Type B pancreatic cell (in vitro differentiated cells): ENCODE data around the gene HNF1B. TPM values are rescaled to one million over a fixed set of nuclear protein-coding genes. Genes with fewer than 3 reads are reported as not detected.

ENCODE experiments used
- DNase-seq: peaks from one replicate; pipeline ENCODE4 v3.0.0; 2021; ENCODE audit warnings: mixed read lengths; ENCODE audit not compliant: unreplicated experiment; ENCODE audit errors: extremely low spot score
- H3K27ac Mint-ChIP-seq: 2 replicates; pipeline ENCODE4 v1.8.0; 2021; ENCODE audit warnings: mild to moderate bottlenecking, mixed read lengths
- H3K27me3 Mint-ChIP-seq: 2 replicates; pipeline ENCODE4 v1.8.0; 2021; ENCODE audit warnings: mixed read lengths
- H3K36me3 Mint-ChIP-seq: 2 replicates; pipeline ENCODE4 v1.8.0; 2021; ENCODE audit warnings: mixed read lengths
- H3K4me1 Mint-ChIP-seq: one replicate; pipeline ENCODE4 v1.8.0; 2021; ENCODE audit warnings: mixed read lengths; ENCODE audit not compliant: unreplicated experiment
- H3K4me3 Mint-ChIP-seq: 2 replicates; pipeline ENCODE4 v1.8.0; 2021; ENCODE audit warnings: mild to moderate bottlenecking, mixed read lengths
- H3K9me3 Mint-ChIP-seq: 2 replicates; pipeline ENCODE4 v1.8.0; 2021; ENCODE audit warnings: mixed read lengths
- total RNA-seq: library from RNA; stranded (reverse); gene quantifications from 2 replicates; pipeline ENCODE4 v1.2.1, GENCODE V29; 2021; ENCODE audit warnings: low replicate concordance
- TF ChIP-seq, protein P1 (sequence below): fragments of 200-600 bp; sonication (generic); conservative IDR thresholded peaks from 2 replicates; pipeline ENCODE4 v1.5.0; 2021; ENCODE audit warnings: antibody characterized with exemption, mild to moderate bottlenecking

Gene HNF1B
- total RNA-seq, 1 donor from 2014 or later: 19.0 TPM

DNA sequence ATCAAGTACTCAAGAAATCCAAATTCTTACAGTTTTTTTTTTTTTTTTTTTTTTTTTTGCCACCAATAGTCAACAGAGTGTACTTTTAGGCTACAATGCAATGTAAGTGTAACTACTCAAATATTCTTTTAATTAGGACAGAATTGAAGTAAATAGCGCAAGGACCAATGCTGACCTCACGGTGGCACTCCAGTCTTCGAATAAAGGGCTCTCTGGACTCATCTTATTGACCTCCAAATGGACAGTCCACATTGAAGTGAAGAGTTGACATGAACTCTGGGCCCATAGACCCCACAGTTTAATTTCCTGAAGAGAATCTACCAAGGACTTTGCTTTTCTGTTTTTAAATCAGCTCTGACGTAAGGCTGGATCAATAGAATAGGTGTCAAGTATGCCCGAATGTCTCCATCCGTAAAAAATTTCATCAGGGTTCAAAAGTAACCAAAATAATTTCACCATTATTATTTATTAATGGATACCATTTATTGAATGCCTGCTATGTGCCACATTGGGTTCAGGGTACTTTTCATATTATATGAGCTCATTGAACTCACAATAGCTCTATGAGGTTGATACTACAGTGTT, 94.3 kb downstream of the HNF1B start:
- Mint-ChIP-seq H3K4me3 (no peak overlapping the region), H3K36me3 (no peaks in the 10 kb centered on the region), H3K27ac (no peak overlapping the region), H3K9me3 (no peaks in the 10 kb centered on the region), H3K4me1 (peaks cover 4% of the 10 kb centered on the region), H3K27me3 (peaks cover 60% of the 10 kb centered on the region)
- TF ChIP-seq, protein P1, sequence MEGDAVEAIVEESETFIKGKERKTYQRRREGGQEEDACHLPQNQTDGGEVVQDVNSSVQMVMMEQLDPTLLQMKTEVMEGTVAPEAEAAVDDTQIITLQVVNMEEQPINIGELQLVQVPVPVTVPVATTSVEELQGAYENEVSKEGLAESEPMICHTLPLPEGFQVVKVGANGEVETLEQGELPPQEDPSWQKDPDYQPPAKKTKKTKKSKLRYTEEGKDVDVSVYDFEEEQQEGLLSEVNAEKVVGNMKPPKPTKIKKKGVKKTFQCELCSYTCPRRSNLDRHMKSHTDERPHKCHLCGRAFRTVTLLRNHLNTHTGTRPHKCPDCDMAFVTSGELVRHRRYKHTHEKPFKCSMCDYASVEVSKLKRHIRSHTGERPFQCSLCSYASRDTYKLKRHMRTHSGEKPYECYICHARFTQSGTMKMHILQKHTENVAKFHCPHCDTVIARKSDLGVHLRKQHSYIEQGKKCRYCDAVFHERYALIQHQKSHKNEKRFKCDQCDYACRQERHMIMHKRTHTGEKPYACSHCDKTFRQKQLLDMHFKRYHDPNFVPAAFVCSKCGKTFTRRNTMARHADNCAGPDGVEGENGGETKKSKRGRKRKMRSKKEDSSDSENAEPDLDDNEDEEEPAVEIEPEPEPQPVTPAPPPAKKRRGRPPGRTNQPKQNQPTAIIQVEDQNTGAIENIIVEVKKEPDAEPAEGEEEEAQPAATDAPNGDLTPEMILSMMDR: peak; percentile 76
- DNase-seq: no peak

DNA sequence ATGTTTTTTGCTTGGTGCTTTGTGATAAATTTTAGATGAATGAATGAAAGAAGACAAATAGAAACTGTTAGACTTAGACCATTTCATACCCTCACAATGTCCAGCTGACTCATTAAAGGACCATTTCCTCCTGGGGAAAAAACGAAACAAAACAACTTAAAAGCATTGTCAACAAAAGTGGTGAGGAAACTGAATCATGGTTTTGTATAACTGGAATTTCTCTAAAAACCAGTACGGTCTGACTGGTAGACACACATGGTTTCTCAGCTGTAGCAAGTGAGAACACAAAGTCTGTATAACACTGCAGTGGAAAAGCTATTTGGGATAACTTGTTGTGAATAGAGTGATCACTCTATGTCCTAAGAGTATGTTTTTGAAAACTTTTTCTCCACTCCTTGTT, 96.3 kb downstream of the HNF1B start:
- Mint-ChIP-seq H3K9me3 (no peaks in the 10 kb centered on the region), H3K4me3 (no peak overlapping the region), H3K4me1 (peaks cover 4% of the 10 kb centered on the region), H3K27me3 (peaks cover 73% of the 10 kb centered on the region), H3K36me3 (no peaks in the 10 kb centered on the region), H3K27ac (no peak overlapping the region)
- TF ChIP-seq, protein P1: no peak
- no peak for DNase-seq

DNA sequence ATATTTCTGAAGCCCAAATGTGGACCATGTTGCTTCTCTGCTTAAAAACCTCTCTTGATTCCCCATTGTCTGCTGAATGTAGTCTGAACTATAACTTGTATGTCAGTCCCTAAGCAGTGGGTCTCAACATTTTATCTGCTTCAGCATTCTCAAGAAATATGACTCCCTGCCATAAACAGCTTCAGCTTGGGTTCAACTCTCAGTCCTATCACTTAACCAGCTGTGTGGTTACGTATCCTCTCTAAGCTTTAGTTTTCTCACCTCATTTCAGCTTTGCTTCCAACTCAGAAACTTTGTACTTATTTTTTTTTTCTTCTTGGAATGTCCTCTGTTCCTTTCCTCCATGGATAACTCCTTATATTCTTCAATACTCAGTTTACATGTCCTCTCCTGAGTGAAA, 97.0 kb downstream of the HNF1B start:
- Mint-ChIP-seq H3K36me3 (no peaks in the 10 kb centered on the region), H3K9me3 (no peaks in the 10 kb centered on the region), H3K27me3 (peaks cover 70% of the 10 kb centered on the region), H3K4me3 (no peak overlapping the region), H3K27ac (no peak overlapping the region), H3K4me1 (peaks cover 4% of the 10 kb centered on the region)
- TF ChIP-seq, protein P1: no peak
- DNase-seq: no peak

DNA sequence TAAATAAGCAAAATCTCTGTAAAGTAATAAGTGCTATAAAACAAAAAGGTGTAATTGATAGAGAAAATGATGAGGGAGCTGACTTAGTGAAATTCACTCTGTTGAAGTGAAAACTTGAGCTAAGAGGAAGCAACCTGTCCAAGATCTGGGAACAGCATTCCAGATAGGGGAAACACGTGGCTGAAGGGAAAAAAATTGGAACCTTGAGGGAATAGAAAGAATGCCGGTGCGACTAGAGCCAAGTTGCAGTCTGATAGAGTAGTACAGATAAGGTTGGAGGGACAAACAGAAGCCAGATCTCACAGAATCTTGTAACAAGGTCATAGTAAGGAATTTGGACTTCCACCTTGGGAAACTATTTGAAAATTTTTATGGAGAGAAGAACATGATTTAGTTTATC, 101.0 kb downstream of the HNF1B start:
- Mint-ChIP-seq H3K9me3 (no peaks in the 10 kb centered on the region), H3K27me3 (peaks cover 45% of the 10 kb centered on the region), H3K27ac (peak overlapping the region; percentile 92), H3K4me1 (peaks cover 14% of the 10 kb centered on the region), H3K4me3 (peak overlapping the region; percentile 95), H3K36me3 (peaks cover 12% of the 10 kb centered on the region)
- no peak for DNase-seq
- TF ChIP-seq, protein P1: no peak

- TF ChIP-seq, protein P1: peak; percentile 21
- peak; percentile 87 for DNase-seq
- peaks cover 15% of the 10 kb centered on the region for H3K36me3 Mint-ChIP-seq
- peaks cover 39% of the 10 kb centered on the region for H3K27me3 Mint-ChIP-seq
- peaks cover 17% of the 10 kb centered on the region for H3K4me1 Mint-ChIP-seq
- H3K27ac Mint-ChIP-seq: peak within 1 kb of the TSS; percentile 92
- H3K4me3 Mint-ChIP-seq: peak within 1 kb of the TSS; percentile 95
- no peaks in the 10 kb centered on the region for H3K9me3 Mint-ChIP-seq
These were observed 101.6 kb downstream of the HNF1B start, which contains the start of gene DDX52 for GRCh38 chr17:37643118-37643766. Gene DDX52, minus strand, starts transcription at chr17:37643446. Its CDS starts 26 bp downstream, at chr17:37643420.
